GM23338 (cell line): Measurements from ENCODE around the gene MRPL24. TPM values are rescaled to one million over a fixed set of nuclear protein-coding genes. Genes with fewer than 3 reads are reported as not detected.

Experiments
- ATAC-seq: fragments of 200-7000 bp; cut with Tn5 transposase; 3 replicates; pipeline ENCODE4 v1.9.1; 2020
- DNase-seq: peaks from one replicate; pipeline ENCODE4 v3.0.0-alpha.2; 2015; ENCODE audit warnings: low spot score
- H2AFZ ChIP-seq: fragments of 200-600 bp; sonication (generic); 2 replicates; pipeline ENCODE4 v1.8.0; 2016; ENCODE audit warnings: antibody characterized with exemption, mild to moderate bottlenecking, moderate library complexity
- H3F3A ChIP-seq: fragments of 200-600 bp; sonication (generic); replicated peaks from 2 replicates; pipeline ENCODE4 v1.8.0; 2017; ENCODE audit warnings: antibody characterized with exemption, mixed run types, low read depth
- H3K27ac ChIP-seq: fragments of 200-600 bp; sonication (generic); 2 replicates; pipeline ENCODE4 v1.6.1; 2016; ENCODE audit warnings: low read depth
- H3K27me3 ChIP-seq: fragments of 200-600 bp; sonication (generic); 2 replicates; pipeline ENCODE4 v1.8.0; 2016; ENCODE audit warnings: mild to moderate bottlenecking, mixed run types, moderate library complexity; ENCODE audit not compliant: insufficient read depth
- H3K36me3 ChIP-seq: fragments of 200-600 bp; sonication (generic); 2 replicates; pipeline ENCODE4 v1.8.0; 2016; ENCODE audit warnings: mild to moderate bottlenecking; ENCODE audit not compliant: insufficient read depth
- H3K4me1 ChIP-seq: fragments of 200-600 bp; sonication (generic); 2 replicates; pipeline ENCODE4 v1.8.0; 2016; ENCODE audit warnings: mild to moderate bottlenecking, moderate library complexity; ENCODE audit not compliant: insufficient read depth
- H3K4me2 ChIP-seq: fragments of 200-600 bp; sonication (generic); 2 replicates; pipeline ENCODE4 v1.7.1; 2017; ENCODE audit warnings: mixed run types
- H3K4me3 ChIP-seq: fragments of 200-600 bp; sonication (generic); 2 replicates; pipeline ENCODE4 v1.6.1; 2016; ENCODE audit warnings: mixed run types
- H3K79me2 ChIP-seq: fragments of 200-600 bp; sonication (generic); replicated peaks from 2 replicates; pipeline ENCODE4 v1.8.0; 2017; ENCODE audit warnings: mild to moderate bottlenecking; ENCODE audit not compliant: insufficient read depth
- H3K9me2 ChIP-seq: fragments of 200-600 bp; sonication (generic); 2 replicates; pipeline ENCODE4 v1.8.0; 2017; ENCODE audit not compliant: insufficient read depth
- H4K20me1 ChIP-seq: fragments of 200-600 bp; sonication (generic); replicated peaks from 2 replicates; pipeline ENCODE4 v1.8.0; 2017; ENCODE audit warnings: mild to moderate bottlenecking; ENCODE audit not compliant: insufficient read depth
- H3K27ac Mint-ChIP-seq: 2 replicates; pipeline ENCODE4 v1.8.0; 2020; ENCODE audit warnings: inconsistent platforms, mild to moderate bottlenecking, moderate library complexity, mixed read lengths
- H3K27me3 Mint-ChIP-seq: 3 replicates; pipeline ENCODE4 v1.8.0; 2022; ENCODE audit warnings: low read depth, mild to moderate bottlenecking, moderate library complexity, mixed read lengths, inconsistent platforms; ENCODE audit not compliant: insufficient read depth, poor library complexity
- H3K36me3 Mint-ChIP-seq: 3 replicates; pipeline ENCODE4 v1.8.0; 2021; ENCODE audit warnings: low read depth, mild to moderate bottlenecking, inconsistent platforms, moderate library complexity, mixed read lengths
- H3K4me1 Mint-ChIP-seq: 3 replicates; pipeline ENCODE4 v1.8.0; 2020; ENCODE audit warnings: mild to moderate bottlenecking, inconsistent platforms, mixed read lengths
- H3K4me3 Mint-ChIP-seq: 3 replicates; pipeline ENCODE4 v1.8.0; 2021; ENCODE audit warnings: moderate library complexity, mild to moderate bottlenecking, inconsistent platforms, mixed read lengths
- H3K9me3 Mint-ChIP-seq: 3 replicates; pipeline ENCODE4 v1.8.0; 2020; ENCODE audit warnings: moderate library complexity, mild to moderate bottlenecking, inconsistent platforms, mixed read lengths
- CREB1 ChIP-seq: fragments of 250-450 bp; sonication (Bioruptor Pico); IDR thresholded peaks from 2 replicates; pipeline ENCODE4 v1.5.0; 2020; ENCODE audit warnings: low read depth, mild to moderate bottlenecking, moderate library complexity
- EZH2 ChIP-seq: fragments of 200-600 bp; sonication (generic); IDR thresholded peaks from one replicate; pipeline ENCODE4 v1.8.0; 2017; ENCODE audit warnings: antibody characterized with exemption, mild to moderate bottlenecking, low read depth; ENCODE audit not compliant: unreplicated experiment
- EZH2phosphoT487 ChIP-seq: fragments of 200-600 bp; sonication (generic); IDR thresholded peaks from one replicate; pipeline ENCODE4 v1.8.1; 2018; ENCODE audit warnings: antibody characterized with exemption; ENCODE audit not compliant: unreplicated experiment
- JUNB ChIP-seq: IDR thresholded peaks from one replicate; pipeline ENCODE4 v1.6.1; 2016; ENCODE audit warnings: antibody characterized with exemption; ENCODE audit not compliant: unreplicated experiment
- NANOG ChIP-seq: IDR thresholded peaks from 2 replicates; pipeline ENCODE4 v1.6.1; 2016; ENCODE audit warnings: antibody characterized with exemption, borderline replicate concordance
- POLR2AphosphoS5 ChIP-seq: IDR thresholded peaks from 2 replicates; pipeline ENCODE4 v1.6.1; 2016; ENCODE audit warnings: antibody characterized with exemption, low read depth
- STAT1 ChIP-seq: IDR thresholded peaks from one replicate; pipeline ENCODE4 v1.6.1; 2016; ENCODE audit warnings: antibody characterized with exemption; ENCODE audit not compliant: unreplicated experiment
- ZNF114 ChIP-seq: fragments of 250-450 bp; sonication (Bioruptor Pico); IDR thresholded peaks from 2 replicates; pipeline ENCODE4 v1.5.0; 2020; ENCODE audit warnings: mild to moderate bottlenecking, moderate library complexity
- ZNF331 ChIP-seq: fragments of 250-450 bp; sonication (Bioruptor Pico); IDR thresholded peaks from 2 replicates; pipeline ENCODE4 v1.5.0; 2020; ENCODE audit warnings: low read depth, mild to moderate bottlenecking, moderate library complexity
- polyA plus RNA-seq: library from polyadenylated mRNA; unstranded; fragments of >200 nt; fragmentation: Nextera tagmentation; extraction: Ambion mirVana; gene quantifications from 2 replicates; pipeline ENCODE4 v1.2.1, GENCODE V29; 2016
- total RNA-seq: library from RNA; depleted of rRNA; stranded (reverse); fragments of >200 nt; shearing (Covaris generic); gene quantifications from 2 replicates; pipeline ENCODE4 v1.2.3, GENCODE V29; 2014
- TF ChIP-seq, protein P1 (sequence below), 2 experiments: fragments of 200-600 bp in 1 of 2; sonication (generic) in 1 of 2; conservative IDR thresholded peaks; 2 replicates each; pipeline versions ENCODE4 v1.5.1 to v1.6.1; 2016 to 2017; ENCODE audit warnings: antibody characterized with exemption in 2 of 2, low read depth in 2 of 2, mild to moderate bottlenecking in 2 of 2, moderate library complexity in 1 of 2
- TF ChIP-seq, protein P2 (sequence below): fragments of 250-450 bp; sonication (Bioruptor Pico); IDR thresholded peaks from 2 replicates; pipeline ENCODE4 v1.5.0; 2020; ENCODE audit warnings: mild to moderate bottlenecking, moderate library complexity
- TF ChIP-seq, protein P3 (sequence below): IDR thresholded peaks from one replicate; pipeline ENCODE4 v1.6.1; 2018; ENCODE audit warnings: antibody characterized with exemption; ENCODE audit not compliant: unreplicated experiment
- TF ChIP-seq, protein P4 (sequence below): IDR thresholded peaks from 2 replicates; pipeline ENCODE4 v1.6.1; 2016; ENCODE audit warnings: antibody characterized with exemption

Gene MRPL24
- total and polyA plus RNA-seq, 2 experiments from 2014 or later = 18.8 to 45.7 TPM

DNA sequence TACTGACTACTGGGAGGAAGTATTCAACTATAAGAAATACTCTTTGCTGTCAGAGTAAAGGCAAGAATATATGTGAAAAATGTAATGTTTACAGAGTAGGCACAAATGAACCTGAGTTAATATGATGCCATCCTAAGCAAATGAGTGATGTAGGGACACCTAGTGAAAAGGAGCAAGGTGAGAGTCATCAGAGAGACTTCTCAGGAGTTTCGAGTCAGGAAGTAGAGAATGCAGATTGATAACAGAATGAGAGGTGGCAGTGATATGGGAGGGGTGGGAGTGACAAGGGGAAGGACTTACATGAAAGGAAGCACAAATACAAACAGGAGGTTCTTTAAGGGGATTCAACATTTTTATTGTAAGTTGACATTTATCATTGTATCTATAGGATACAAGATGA, 36.7 kb upstream of the MRPL24 start:
- Histone ChIP-seq H3K9me2 (no peaks in the 10 kb centered on the region), H3K36me3 (0 out of 2 replicates have a peak, but pooled peaks cover 5% of the 10 kb centered on the region), H3F3A (peaks cover 3% of the 10 kb centered on the region; the same call in 1 of the 2 replicates), H3K4me3 (no peak overlapping the region), H3K27me3 (no peaks in the 10 kb centered on the region), H4K20me1 (peaks cover 67% of the 10 kb centered on the region), H3K27ac (no peak overlapping the region), H3K4me1 (no peaks in the 10 kb centered on the region), H3K4me2 (no peak overlapping the region), H2AFZ (no peak overlapping the region), H3K79me2 (peaks cover 99% of the 10 kb centered on the region)
- Mint-ChIP-seq H3K4me3 (no peak overlapping the region), H3K27ac (no peak overlapping the region), H3K9me3 (no peaks in the 10 kb centered on the region), H3K4me1 (peaks cover 4% of the 10 kb centered on the region; the same call in 1 of the 3 replicates), H3K36me3 (peaks cover 27% of the 10 kb centered on the region), H3K27me3 (peaks cover 7% of the 10 kb centered on the region)
- TF ChIP-seq, protein P1, sequence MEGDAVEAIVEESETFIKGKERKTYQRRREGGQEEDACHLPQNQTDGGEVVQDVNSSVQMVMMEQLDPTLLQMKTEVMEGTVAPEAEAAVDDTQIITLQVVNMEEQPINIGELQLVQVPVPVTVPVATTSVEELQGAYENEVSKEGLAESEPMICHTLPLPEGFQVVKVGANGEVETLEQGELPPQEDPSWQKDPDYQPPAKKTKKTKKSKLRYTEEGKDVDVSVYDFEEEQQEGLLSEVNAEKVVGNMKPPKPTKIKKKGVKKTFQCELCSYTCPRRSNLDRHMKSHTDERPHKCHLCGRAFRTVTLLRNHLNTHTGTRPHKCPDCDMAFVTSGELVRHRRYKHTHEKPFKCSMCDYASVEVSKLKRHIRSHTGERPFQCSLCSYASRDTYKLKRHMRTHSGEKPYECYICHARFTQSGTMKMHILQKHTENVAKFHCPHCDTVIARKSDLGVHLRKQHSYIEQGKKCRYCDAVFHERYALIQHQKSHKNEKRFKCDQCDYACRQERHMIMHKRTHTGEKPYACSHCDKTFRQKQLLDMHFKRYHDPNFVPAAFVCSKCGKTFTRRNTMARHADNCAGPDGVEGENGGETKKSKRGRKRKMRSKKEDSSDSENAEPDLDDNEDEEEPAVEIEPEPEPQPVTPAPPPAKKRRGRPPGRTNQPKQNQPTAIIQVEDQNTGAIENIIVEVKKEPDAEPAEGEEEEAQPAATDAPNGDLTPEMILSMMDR (conservative IDR thresholded peaks at IDR 0.05; ENCODE audit: low read depth in 2 of 2) = no peak
- TF ChIP-seq, protein P2, sequence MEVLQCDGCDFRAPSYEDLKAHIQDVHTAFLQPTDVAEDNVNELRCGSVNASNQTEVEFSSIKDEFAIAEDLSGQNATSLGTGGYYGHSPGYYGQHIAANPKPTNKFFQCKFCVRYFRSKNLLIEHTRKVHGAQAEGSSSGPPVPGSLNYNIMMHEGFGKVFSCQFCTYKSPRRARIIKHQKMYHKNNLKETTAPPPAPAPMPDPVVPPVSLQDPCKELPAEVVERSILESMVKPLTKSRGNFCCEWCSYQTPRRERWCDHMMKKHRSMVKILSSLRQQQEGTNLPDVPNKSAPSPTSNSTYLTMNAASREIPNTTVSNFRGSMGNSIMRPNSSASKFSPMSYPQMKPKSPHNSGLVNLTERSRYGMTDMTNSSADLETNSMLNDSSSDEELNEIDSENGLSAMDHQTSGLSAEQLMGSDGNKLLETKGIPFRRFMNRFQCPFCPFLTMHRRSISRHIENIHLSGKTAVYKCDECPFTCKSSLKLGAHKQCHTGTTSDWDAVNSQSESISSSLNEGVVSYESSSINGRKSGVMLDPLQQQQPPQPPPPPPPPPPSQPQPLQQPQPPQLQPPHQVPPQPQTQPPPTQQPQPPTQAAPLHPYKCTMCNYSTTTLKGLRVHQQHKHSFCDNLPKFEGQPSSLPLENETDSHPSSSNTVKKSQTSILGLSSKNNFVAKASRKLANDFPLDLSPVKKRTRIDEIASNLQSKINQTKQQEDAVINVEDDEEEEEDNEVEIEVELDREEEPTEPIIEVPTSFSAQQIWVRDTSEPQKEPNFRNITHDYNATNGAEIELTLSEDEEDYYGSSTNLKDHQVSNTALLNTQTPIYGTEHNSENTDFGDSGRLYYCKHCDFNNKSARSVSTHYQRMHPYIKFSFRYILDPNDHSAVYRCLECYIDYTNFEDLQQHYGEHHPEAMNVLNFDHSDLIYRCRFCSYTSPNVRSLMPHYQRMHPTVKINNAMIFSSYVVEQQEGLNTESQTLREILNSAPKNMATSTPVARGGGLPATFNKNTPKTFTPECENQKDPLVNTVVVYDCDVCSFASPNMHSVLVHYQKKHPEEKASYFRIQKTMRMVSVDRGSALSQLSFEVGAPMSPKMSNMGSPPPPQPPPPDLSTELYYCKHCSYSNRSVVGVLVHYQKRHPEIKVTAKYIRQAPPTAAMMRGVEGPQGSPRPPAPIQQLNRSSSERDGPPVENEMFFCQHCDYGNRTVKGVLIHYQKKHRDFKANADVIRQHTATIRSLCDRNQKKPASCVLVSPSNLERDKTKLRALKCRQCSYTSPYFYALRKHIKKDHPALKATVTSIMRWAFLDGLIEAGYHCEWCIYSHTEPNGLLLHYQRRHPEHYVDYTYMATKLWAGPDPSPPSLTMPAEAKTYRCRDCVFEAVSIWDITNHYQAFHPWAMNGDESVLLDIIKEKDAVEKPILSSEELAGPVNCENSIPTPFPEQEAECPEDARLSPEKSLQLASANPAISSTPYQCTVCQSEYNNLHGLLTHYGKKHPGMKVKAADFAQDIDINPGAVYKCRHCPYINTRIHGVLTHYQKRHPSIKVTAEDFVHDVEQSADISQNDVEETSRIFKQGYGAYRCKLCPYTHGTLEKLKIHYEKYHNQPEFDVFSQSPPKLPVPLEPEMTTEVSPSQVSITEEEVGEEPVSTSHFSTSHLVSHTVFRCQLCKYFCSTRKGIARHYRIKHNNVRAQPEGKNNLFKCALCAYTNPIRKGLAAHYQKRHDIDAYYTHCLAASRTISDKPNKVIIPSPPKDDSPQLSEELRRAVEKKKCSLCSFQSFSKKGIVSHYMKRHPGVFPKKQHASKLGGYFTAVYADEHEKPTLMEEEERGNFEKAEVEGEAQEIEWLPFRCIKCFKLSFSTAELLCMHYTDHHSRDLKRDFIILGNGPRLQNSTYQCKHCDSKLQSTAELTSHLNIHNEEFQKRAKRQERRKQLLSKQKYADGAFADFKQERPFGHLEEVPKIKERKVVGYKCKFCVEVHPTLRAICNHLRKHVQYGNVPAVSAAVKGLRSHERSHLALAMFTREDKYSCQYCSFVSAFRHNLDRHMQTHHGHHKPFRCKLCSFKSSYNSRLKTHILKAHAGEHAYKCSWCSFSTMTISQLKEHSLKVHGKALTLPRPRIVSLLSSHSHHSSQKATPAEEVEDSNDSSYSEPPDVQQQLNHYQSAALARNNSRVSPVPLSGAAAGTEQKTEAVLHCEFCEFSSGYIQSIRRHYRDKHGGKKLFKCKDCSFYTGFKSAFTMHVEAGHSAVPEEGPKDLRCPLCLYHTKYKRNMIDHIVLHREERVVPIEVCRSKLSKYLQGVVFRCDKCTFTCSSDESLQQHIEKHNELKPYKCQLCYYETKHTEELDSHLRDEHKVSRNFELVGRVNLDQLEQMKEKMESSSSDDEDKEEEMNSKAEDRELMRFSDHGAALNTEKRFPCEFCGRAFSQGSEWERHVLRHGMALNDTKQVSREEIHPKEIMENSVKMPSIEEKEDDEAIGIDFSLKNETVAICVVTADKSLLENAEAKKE (CRISPR knock-in tag) = no peak
- no peak for TF ChIP-seq NANOG
- no peak for TF ChIP-seq STAT1
- no peak for TF ChIP-seq CREB1 (CRISPR knock-in tag)
- no peak for TF ChIP-seq ZNF331 (CRISPR knock-in tag)
- no peak for TF ChIP-seq ZNF114 (CRISPR knock-in tag)
- no peak for TF ChIP-seq EZH2phosphoT487
- no peak for TF ChIP-seq EZH2
- TF ChIP-seq, protein P3, sequence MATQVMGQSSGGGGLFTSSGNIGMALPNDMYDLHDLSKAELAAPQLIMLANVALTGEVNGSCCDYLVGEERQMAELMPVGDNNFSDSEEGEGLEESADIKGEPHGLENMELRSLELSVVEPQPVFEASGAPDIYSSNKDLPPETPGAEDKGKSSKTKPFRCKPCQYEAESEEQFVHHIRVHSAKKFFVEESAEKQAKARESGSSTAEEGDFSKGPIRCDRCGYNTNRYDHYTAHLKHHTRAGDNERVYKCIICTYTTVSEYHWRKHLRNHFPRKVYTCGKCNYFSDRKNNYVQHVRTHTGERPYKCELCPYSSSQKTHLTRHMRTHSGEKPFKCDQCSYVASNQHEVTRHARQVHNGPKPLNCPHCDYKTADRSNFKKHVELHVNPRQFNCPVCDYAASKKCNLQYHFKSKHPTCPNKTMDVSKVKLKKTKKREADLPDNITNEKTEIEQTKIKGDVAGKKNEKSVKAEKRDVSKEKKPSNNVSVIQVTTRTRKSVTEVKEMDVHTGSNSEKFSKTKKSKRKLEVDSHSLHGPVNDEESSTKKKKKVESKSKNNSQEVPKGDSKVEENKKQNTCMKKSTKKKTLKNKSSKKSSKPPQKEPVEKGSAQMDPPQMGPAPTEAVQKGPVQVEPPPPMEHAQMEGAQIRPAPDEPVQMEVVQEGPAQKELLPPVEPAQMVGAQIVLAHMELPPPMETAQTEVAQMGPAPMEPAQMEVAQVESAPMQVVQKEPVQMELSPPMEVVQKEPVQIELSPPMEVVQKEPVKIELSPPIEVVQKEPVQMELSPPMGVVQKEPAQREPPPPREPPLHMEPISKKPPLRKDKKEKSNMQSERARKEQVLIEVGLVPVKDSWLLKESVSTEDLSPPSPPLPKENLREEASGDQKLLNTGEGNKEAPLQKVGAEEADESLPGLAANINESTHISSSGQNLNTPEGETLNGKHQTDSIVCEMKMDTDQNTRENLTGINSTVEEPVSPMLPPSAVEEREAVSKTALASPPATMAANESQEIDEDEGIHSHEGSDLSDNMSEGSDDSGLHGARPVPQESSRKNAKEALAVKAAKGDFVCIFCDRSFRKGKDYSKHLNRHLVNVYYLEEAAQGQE = no peak
- TF ChIP-seq, protein P4, sequence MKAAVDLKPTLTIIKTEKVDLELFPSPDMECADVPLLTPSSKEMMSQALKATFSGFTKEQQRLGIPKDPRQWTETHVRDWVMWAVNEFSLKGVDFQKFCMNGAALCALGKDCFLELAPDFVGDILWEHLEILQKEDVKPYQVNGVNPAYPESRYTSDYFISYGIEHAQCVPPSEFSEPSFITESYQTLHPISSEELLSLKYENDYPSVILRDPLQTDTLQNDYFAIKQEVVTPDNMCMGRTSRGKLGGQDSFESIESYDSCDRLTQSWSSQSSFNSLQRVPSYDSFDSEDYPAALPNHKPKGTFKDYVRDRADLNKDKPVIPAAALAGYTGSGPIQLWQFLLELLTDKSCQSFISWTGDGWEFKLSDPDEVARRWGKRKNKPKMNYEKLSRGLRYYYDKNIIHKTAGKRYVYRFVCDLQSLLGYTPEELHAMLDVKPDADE = no peak
- no peak for TF ChIP-seq JUNB
- TF ChIP-seq POLR2AphosphoS5 = no peak
- ATAC-seq (no peak), DNase-seq (no peak)
